K562 (cell line): ENCODE data around the gene MYH7.

Experiments
- CTCF ChIP-seq, 3 experiments: IDR thresholded peaks in 2 of 3; conservative IDR thresholded peaks in 1 of 3; 2 replicates each; pipeline ENCODE4 v1.5.1; 2011 to 2012; ENCODE audit warnings: low read length in 3 of 3, mild to moderate bottlenecking in 3 of 3, control low read depth in 2 of 3, improper control_type of control experiment in 1 of 3, inconsistent platforms in 1 of 3, low read depth in 1 of 3, mixed read lengths in 1 of 3, moderate library complexity in 1 of 3; ENCODE audit not compliant: insufficient read depth in 2 of 3
- MAX ChIP-seq: sonication (generic); formaldehyde crosslinking; IDR thresholded peaks from 2 replicates; pipeline ENCODE4 v1.9.0; 2022; ENCODE audit warnings: mild to moderate bottlenecking, missing genetic modification reagents
- MAZ ChIP-seq, 2 experiments: fragments of 450-650 bp in 1 of 2; sonication (generic) in 1 of 2; formaldehyde crosslinking; IDR thresholded peaks in 1 of 2; conservative IDR thresholded peaks in 1 of 2; 2 replicates each; pipeline versions ENCODE4 v1.4.0 to v1.5.0; 2020; ENCODE audit warnings: mild to moderate bottlenecking in 1 of 2, missing genetic modification reagents in 1 of 2
- POLR2A ChIP-seq: fragments of 450-650 bp; conservative IDR thresholded peaks from 2 replicates; pipeline ENCODE4 v1.6.1; 2016
- RAD51 ChIP-seq: fragments of 450-650 bp; IDR thresholded peaks from 2 replicates; pipeline ENCODE4 v1.7.1; 2016; ENCODE audit warnings: low read depth, mild to moderate bottlenecking, borderline replicate concordance
- SREBF1 ChIP-seq: fragments of 150-350 bp; IDR thresholded peaks from 2 replicates; pipeline ENCODE4 v1.6.1; 2014; ENCODE audit warnings: antibody characterized with exemption, low read depth, low read length, borderline replicate concordance
- TARDBP ChIP-seq: fragments of 450-650 bp; IDR thresholded peaks from 2 replicates; pipeline ENCODE4 v1.6.1; 2016
- TF ChIP-seq, protein P1 (sequence below): sonication (generic); formaldehyde crosslinking; IDR thresholded peaks from 2 replicates; pipeline ENCODE4 v1.8.0; 2022; ENCODE audit warnings: missing genetic modification reagents, mild to moderate bottlenecking, borderline replicate concordance

DNA sequence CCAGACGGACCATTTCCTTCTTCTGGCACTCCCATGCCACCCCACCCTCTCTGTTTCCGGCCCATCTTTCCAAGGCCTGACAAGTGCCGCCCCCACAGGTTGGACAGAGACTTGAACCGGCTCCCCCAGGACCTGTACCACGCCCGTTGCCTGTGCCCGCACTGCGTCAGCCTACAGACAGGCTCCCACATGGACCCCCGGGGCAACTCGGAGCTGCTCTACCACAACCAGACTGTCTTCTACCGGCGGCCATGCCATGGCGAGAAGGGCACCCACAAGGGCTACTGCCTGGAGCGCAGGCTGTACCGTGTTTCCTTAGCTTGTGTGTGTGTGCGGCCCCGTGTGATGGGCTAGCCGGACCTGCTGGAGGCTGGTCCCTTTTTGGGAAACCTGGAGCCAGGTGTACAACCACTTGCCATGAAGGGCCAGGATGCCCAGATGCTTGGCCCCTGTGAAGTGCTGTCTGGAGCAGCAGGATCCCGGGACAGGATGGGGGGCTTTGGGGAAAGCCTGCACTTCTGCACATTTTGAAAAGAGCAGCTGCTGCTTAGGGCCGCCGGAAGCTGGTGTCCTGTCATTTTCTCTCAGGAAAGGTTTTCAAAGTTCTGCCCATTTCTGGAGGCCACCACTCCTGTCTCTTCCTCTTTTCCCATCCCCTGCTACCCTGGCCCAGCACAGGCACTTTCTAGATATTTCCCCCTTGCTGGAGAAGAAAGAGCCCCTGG is 59.8 kb downstream of the MYH7 start:
- no peak for TF ChIP-seq SREBF1
- TF ChIP-seq, protein P1, sequence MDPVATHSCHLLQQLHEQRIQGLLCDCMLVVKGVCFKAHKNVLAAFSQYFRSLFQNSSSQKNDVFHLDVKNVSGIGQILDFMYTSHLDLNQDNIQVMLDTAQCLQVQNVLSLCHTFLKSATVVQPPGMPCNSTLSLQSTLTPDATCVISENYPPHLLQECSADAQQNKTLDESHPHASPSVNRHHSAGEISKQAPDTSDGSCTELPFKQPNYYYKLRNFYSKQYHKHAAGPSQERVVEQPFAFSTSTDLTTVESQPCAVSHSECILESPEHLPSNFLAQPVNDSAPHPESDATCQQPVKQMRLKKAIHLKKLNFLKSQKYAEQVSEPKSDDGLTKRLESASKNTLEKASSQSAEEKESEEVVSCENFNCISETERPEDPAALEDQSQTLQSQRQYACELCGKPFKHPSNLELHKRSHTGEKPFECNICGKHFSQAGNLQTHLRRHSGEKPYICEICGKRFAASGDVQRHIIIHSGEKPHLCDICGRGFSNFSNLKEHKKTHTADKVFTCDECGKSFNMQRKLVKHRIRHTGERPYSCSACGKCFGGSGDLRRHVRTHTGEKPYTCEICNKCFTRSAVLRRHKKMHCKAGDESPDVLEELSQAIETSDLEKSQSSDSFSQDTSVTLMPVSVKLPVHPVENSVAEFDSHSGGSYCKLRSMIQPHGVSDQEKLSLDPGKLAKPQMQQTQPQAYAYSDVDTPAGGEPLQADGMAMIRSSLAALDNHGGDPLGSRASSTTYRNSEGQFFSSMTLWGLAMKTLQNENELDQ (CRISPR knock-in tag) = no peak
- TF ChIP-seq MAX (CRISPR knock-in tag) = no peak
- no peak for TF ChIP-seq CTCF (IDR thresholded peaks at IDR 0.05 in 2 of 3, conservative IDR thresholded peaks at IDR 0.05 in 1 of 3; ENCODE audit: insufficient read depth in 2 of 3, low read depth in 1 of 3, low read length in 3 of 3)
- no peak for TF ChIP-seq RAD51
- no peak for TF ChIP-seq MAZ (CRISPR knock-in tag; conservative IDR thresholded peaks at IDR 0.05 in 1 of 2, IDR thresholded peaks at IDR 0.05 in 1 of 2)
- TF ChIP-seq TARDBP = no peak
- TF ChIP-seq POLR2A = no peak
